ENCODE results near the gene BRIX1.

Gene BRIX1

GRCh38 chr5:34929134-34929719, 13.7 kb downstream of the BRIX1 start, which contains the start of gene DNAJC21:
Gene DNAJC21, plus strand, starts transcription at chr5:34929559. Its CDS starts 261 bp downstream, at chr5:34929820.
- POLR2A ChIA-PET = interaction anchor here (1.0 to 3.8 kb wide), 5 partner anchors 9 to 447 kb away, joined by 3 to 65 read pairs (median 4); partner anchors contain the start of genes BRIX1 and RAD1
- peak; percentile 97 for DNase-seq (ENCODE audit: extremely low spot score)
- no peak for TF ChIP-seq SUZ12 (IDR thresholded peaks at IDR 0.05)
- TF ChIP-seq HDGF (IDR thresholded peaks at IDR 0.05; ENCODE audit: borderline replicate concordance) = peak; percentile 92; the same call in 1 of the 2 replicates
- TF ChIP-seq PKNOX1 (IDR thresholded peaks at IDR 0.05) = peak; percentile 95
- CTCF ChIA-PET = interaction anchor here (0.6 to 0.8 kb wide), 2 partner anchors 14 to 197 kb away, joined by 3 read pairs; partner anchors contain the start of genes BRIX1 and RAD1

- POLR2A ChIA-PET = interaction anchor here (0.6 to 3.8 kb wide), 6 partner anchors 9 to 448 kb away, joined by 3 to 65 read pairs (median 4); partner anchors contain the start of genes BRIX1 and RAD1
- no peak for TF ChIP-seq FOXA1 (IDR thresholded peaks at IDR 0.05)
- no peak; the same call in 1 of the 2 replicates for TF ChIP-seq LEF1 (IDR thresholded peaks at IDR 0.05; ENCODE audit: borderline replicate concordance)
- no peak for TF ChIP-seq ZNF384 (IDR thresholded peaks at IDR 0.05)
- TF ChIP-seq FOXK2 (IDR thresholded peaks at IDR 0.05) = no peak
- 0 out of 2 replicates have a peak, but pooled peaks have one; percentile 36 for TF ChIP-seq L3MBTL2 (conservative IDR thresholded peaks at IDR 0.05)
- TF ChIP-seq SP1 (IDR thresholded peaks at IDR 0.05) = no peak
- TF ChIP-seq BHLHE40 (IDR thresholded peaks at IDR 0.05; ENCODE audit: borderline replicate concordance) = no peak
- peak; percentile 66 for DNase-seq (ENCODE audit: extremely low spot score)
- CTCF ChIA-PET = interaction anchor here (0.8 kb wide), 1 partner anchor 14 kb away, joined by 3 read pairs; the partner anchor contains the start of genes BRIX1 and RAD1
Measured at GRCh38 chr5:34929720-34930461, 14.4 kb downstream of the BRIX1 start.

DNA sequence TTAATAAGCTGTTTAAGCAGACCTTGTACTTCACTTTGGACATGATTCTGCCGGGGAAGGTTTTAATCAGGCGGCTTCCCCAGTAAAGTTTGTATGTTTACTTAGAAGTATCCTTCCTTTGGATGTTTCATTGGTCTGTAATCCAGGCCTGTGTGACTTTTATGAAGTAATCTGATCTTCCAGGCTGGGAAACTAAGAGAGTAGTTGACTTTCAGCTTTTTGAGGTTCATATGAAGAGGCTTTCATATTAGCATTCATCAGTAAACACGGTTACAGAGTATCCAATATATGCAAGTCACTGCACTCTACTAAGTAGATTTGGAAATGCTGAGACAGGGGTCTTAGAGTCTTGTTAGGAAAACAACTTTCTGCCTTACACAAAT, 14.9 kb downstream of the BRIX1 start:
- ChIA-PET CTCF (no interaction called here), POLR2A (interaction anchor here (2.0 to 3.8 kb wide), 2 partner anchors 13 to 15 kb away, joined by 9 to 65 read pairs; partner anchors contain the start of genes BRIX1 and RAD1)
- no peak for DNase-seq (ENCODE audit: extremely low spot score)
- no peak for TF ChIP-seq L3MBTL2 (conservative IDR thresholded peaks at IDR 0.05)
- TF ChIP-seq PKNOX1 (IDR thresholded peaks at IDR 0.05) = no peak
- TF ChIP-seq BHLHE40 (IDR thresholded peaks at IDR 0.05; ENCODE audit: borderline replicate concordance) = no peak
- no peak for TF ChIP-seq ELF4 (IDR thresholded peaks at IDR 0.05)
- TF ChIP-seq HDGF (IDR thresholded peaks at IDR 0.05; ENCODE audit: borderline replicate concordance) = no peak
- no peak for TF ChIP-seq ARNT (IDR thresholded peaks at IDR 0.05)
- no peak for TF ChIP-seq SP1 (IDR thresholded peaks at IDR 0.05)
- TF ChIP-seq FOXK2 (IDR thresholded peaks at IDR 0.05) = no peak
- TF ChIP-seq LEF1 (IDR thresholded peaks at IDR 0.05; ENCODE audit: borderline replicate concordance) = no peak
- no peak for TF ChIP-seq FOXA1 (IDR thresholded peaks at IDR 0.05)
- no peak for TF ChIP-seq NFRKB (IDR thresholded peaks at IDR 0.05)
- TF ChIP-seq FOXM1 (IDR thresholded peaks at IDR 0.05; ENCODE audit: borderline replicate concordance) = no peak
- no peak for TF ChIP-seq ZNF384 (IDR thresholded peaks at IDR 0.05)
- TF ChIP-seq TARDBP (IDR thresholded peaks at IDR 0.05) = no peak
- TF ChIP-seq SUZ12 (IDR thresholded peaks at IDR 0.05) = no peak
- TF ChIP-seq CTBP1 (IDR thresholded peaks at IDR 0.05; ENCODE audit: borderline replicate concordance) = no peak

DNA sequence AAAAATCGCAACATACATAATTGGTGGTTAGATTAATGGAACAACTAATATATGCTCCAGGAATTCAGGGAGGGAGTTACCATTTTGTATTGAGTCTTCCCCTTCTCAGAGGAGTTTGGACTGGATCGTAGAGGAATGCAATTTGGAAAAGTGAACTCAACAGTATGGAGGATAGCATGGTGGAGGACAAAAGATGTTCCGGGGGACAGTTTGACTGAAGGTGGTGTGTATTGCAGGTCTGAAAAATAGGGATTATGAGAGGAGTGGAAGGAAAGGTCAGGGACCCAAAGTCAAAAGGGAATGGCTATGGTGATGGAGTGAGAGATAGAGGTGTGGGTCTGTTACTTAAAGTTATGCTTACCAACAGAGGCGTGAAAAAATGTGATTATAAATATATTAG, 15.4 kb downstream of the BRIX1 start:
- TF ChIP-seq SUZ12 (IDR thresholded peaks at IDR 0.05) (no peak), L3MBTL2 (conservative IDR thresholded peaks at IDR 0.05) (no peak), NFRKB (IDR thresholded peaks at IDR 0.05) (no peak), FOXA1 (IDR thresholded peaks at IDR 0.05) (no peak), LEF1 (IDR thresholded peaks at IDR 0.05; ENCODE audit: borderline replicate concordance) (no peak), ARNT (IDR thresholded peaks at IDR 0.05) (no peak), FOXK2 (IDR thresholded peaks at IDR 0.05) (no peak), HDGF (IDR thresholded peaks at IDR 0.05; ENCODE audit: borderline replicate concordance) (no peak), ELF4 (IDR thresholded peaks at IDR 0.05) (no peak), PKNOX1 (IDR thresholded peaks at IDR 0.05) (no peak), FOXM1 (IDR thresholded peaks at IDR 0.05; ENCODE audit: borderline replicate concordance) (no peak), ZNF384 (IDR thresholded peaks at IDR 0.05) (no peak), SP1 (IDR thresholded peaks at IDR 0.05) (no peak)
- ChIA-PET POLR2A (interaction anchor here (3.8 kb wide), 1 partner anchor 16 kb away, joined by 65 read pairs; the partner anchor contains the start of genes BRIX1 and RAD1), CTCF (no interaction called here)
- DNase-seq (ENCODE audit: extremely low spot score) = no peak

GRCh38 chr5:34932947-34933346, 17.4 kb downstream of the BRIX1 start:
- POLR2A ChIA-PET = interaction anchor here (1.7 kb wide), 1 partner anchor 18 kb away, joined by 6 read pairs; the partner anchor contains the start of genes BRIX1 and RAD1
- DNase-seq (ENCODE audit: extremely low spot score) = no peak
- CTCF ChIA-PET = no interaction called here
- TF ChIP-seq PKNOX1 (IDR thresholded peaks at IDR 0.05) (no peak), SP1 (IDR thresholded peaks at IDR 0.05) (no peak), FOXM1 (IDR thresholded peaks at IDR 0.05; ENCODE audit: borderline replicate concordance) (no peak), FOXK2 (IDR thresholded peaks at IDR 0.05) (no peak), NFRKB (IDR thresholded peaks at IDR 0.05) (no peak), L3MBTL2 (conservative IDR thresholded peaks at IDR 0.05) (no peak)

Data from HEK293T (cell line).